HepG2 (cell line): ENCODE data around the gene C3orf18. TPM values are rescaled to one million over a fixed set of nuclear protein-coding genes. Genes with fewer than 3 reads are reported as not detected.

Experiments used
- ATAC-seq: fragments of 200-7000 bp; cut with Tn5 transposase; 3 replicates; pipeline ENCODE4 v1.9.1; 2020; ENCODE audit warnings: mild to moderate bottlenecking, moderate library complexity
- BruUV-seq: library from RNA; stranded (reverse); fragments of 400-500 nt; replicated peaks from 2 replicates; lab custom pipeline; 2021; lab: Mats Ljungman, UMichigan
- CTCF ChIA-PET: fragments of 300-600 bp; formaldehyde crosslinking; extraction: SDS; loops from one replicate; lab custom pipeline; 2021; ENCODE audit warnings: low total read pairs, inconsistent platforms, low intra/inter-chr PET ratio; lab: Yijun Ruan, JAX
- POLR2A ChIA-PET: fragments of 350-600 bp; sonication (Branson Sonifier 250); formaldehyde crosslinking; loops from one replicate; lab custom pipeline; 2020; ENCODE audit warnings: antibody characterized with exemption, inconsistent platforms; lab: Yijun Ruan, JAX
- DNase-seq: peaks from one replicate; pipeline ENCODE4 v3.0.0-alpha.2; 2015; ENCODE audit warnings: low spot score
- FAIRE-seq: peaks from 3 replicates; lab custom pipeline; 2011; peaks lifted over from hg19 to GRCh38; lab: Jason Lieb, UNC
- H2AFZ ChIP-seq: one replicate; pipeline ENCODE4 v1.6.1; 2011; ENCODE audit warnings: low read length, inconsistent platforms
- H3K27ac ChIP-seq: fragments of 300-600 bp; 3 replicates; pipeline ENCODE4 v1.8.0; 2011; ENCODE audit warnings: mixed run types, mild to moderate bottlenecking, mixed read lengths, low read length, inconsistent platforms; ENCODE audit not compliant: insufficient read depth; ENCODE audit errors: extremely low read length
- H3K27me3 ChIP-seq, 2 experiments: fragments of 200-600 bp in 1 of 2; 2 replicates in 1 of 2; 3 replicates in 1 of 2; pipeline versions ENCODE4 v1.6.0 to v1.8.0; 2011; ENCODE audit warnings: low read length in 2 of 2, mild to moderate bottlenecking in 2 of 2, moderate library complexity in 2 of 2, inconsistent platforms in 1 of 2; ENCODE audit not compliant: insufficient read depth in 2 of 2, control insufficient read depth in 1 of 2
- H3K36me3 ChIP-seq, 2 experiments: fragments of 200-600 bp in 1 of 2; replicated peaks in 1 of 2; 2 replicates in 1 of 2; 3 replicates in 1 of 2; pipeline versions ENCODE4 v1.5.1 to v1.8.0; 2011; ENCODE audit warnings: low read length in 2 of 2, inconsistent platforms in 1 of 2; ENCODE audit not compliant: insufficient read depth in 2 of 2, control insufficient read depth in 1 of 2
- H3K4me1 ChIP-seq: 2 replicates; pipeline ENCODE4 v1.5.1; 2012; ENCODE audit warnings: low read length, inconsistent platforms; ENCODE audit not compliant: insufficient read depth
- H3K4me2 ChIP-seq: 2 replicates; pipeline ENCODE4 v1.6.0; 2011; ENCODE audit warnings: low read depth, low read length, inconsistent platforms
- H3K4me3 ChIP-seq, 3 experiments: fragments of 200-600 bp in 1 of 3; sonication (generic), shearing (Covaris generic) in 1 of 3; replicated peaks in 1 of 3; 2 replicates each; pipeline ENCODE4 v1.5.1; 2011 to 2016; ENCODE audit warnings: low read length in 3 of 3, inconsistent platforms in 2 of 3, low read depth in 2 of 3, mild to moderate bottlenecking in 2 of 3, control low read depth in 1 of 3, mixed read lengths in 1 of 3; ENCODE audit not compliant: insufficient read depth in 1 of 3
- H3K79me2 ChIP-seq: one replicate; pipeline ENCODE4 v1.6.1; 2011; ENCODE audit warnings: low read length, inconsistent platforms; ENCODE audit not compliant: insufficient read depth
- H3K9ac ChIP-seq: 2 replicates; pipeline ENCODE4 v1.6.0; 2011; ENCODE audit warnings: mild to moderate bottlenecking, low read depth, low read length, inconsistent platforms; ENCODE audit not compliant: insufficient read depth
- H3K9me3 ChIP-seq: 2 replicates; pipeline ENCODE4 v1.5.1; 2012; ENCODE audit warnings: mild to moderate bottlenecking, low read length
- H4K20me1 ChIP-seq: 2 replicates; pipeline ENCODE4 v1.6.0; 2011; ENCODE audit warnings: inconsistent platforms, mild to moderate bottlenecking, low read length, moderate library complexity; ENCODE audit not compliant: insufficient read depth
- HOXA9 ChIP-seq: sonication (generic); formaldehyde crosslinking; IDR thresholded peaks from 2 replicates; pipeline ENCODE4 v1.8.1; 2022; ENCODE audit warnings: missing genetic modification reagents, mild to moderate bottlenecking, moderate library complexity, borderline replicate concordance
- SALL2 ChIP-seq: sonication (generic); formaldehyde crosslinking; IDR thresholded peaks from 2 replicates; pipeline ENCODE4 v1.8.1; 2023; ENCODE audit warnings: mild to moderate bottlenecking, missing genetic modification reagents, inconsistent platforms
- SMAD9 ChIP-seq: sonication (generic); formaldehyde crosslinking; IDR thresholded peaks from 2 replicates; pipeline ENCODE4 v1.5.1; 2020; ENCODE audit warnings: mild to moderate bottlenecking, missing genetic modification reagents
- THYN1 ChIP-seq: sonication (generic); formaldehyde crosslinking; IDR thresholded peaks from 2 replicates; pipeline ENCODE4 v1.8.1; 2023; ENCODE audit warnings: low read depth, mild to moderate bottlenecking, moderate library complexity, missing genetic modification reagents, borderline replicate concordance
- ZFAT ChIP-seq: sonication (generic); formaldehyde crosslinking; conservative IDR thresholded peaks from 2 replicates; pipeline ENCODE4 v1.8.1; 2023; ENCODE audit warnings: missing genetic modification reagents, inconsistent platforms
- WGBS: methylation state at CpG from one replicate; pipeline ENCODE4 v1.1.6; 2017; ENCODE audit warnings: low lambda C conversion rate; 5-methylcytosine and 5-hydroxymethylcytosine counted together
- in situ Hi-C: cut with HindIII; loops from 2 replicates; pipeline ENCODE4 v1.10.0; 2017; ENCODE audit warnings: low pct_unique_long_range_greater_than_20kb; ENCODE audit not compliant: extremely low pct_ligation_motif_present
- intact Hi-C: fragments of 100-400 bp; cut with micrococcal nuclease; formaldehyde crosslinking; loops from one replicate; pipeline ENCODE4 v1.10.0; 2022; ENCODE audit not compliant: unreplicated experiment
- polyA plus RNA-seq, 8 experiments: library from polyadenylated mRNA; depleted of rRNA in 3 of 8; stranded (reverse) in 7 of 8; unstranded in 1 of 8; fragments of >200 nt; fragmentation: Illumina TruSeq in 4 of 8; extraction: Trizol in 4 of 8; gene quantifications; 2 replicates each; pipeline versions ENCODE4 v1.2.1 to v1.2.3, GENCODE V29; 2011 to 2016; ENCODE audit warnings: low read depth in 4 of 8, missing spikeins in 1 of 8, mixed read lengths in 1 of 8; ENCODE audit not compliant: insufficient read depth in 1 of 8
- total RNA-seq, 5 experiments: library from RNA; depleted of rRNA; stranded (reverse); fragments of >200 nt; fragmentation: Illumina TruSeq; extraction: Trizol; gene quantifications; 2 replicates each; pipeline ENCODE4 v1.2.3, GENCODE V29; 2016; ENCODE audit warnings: low read depth in 1 of 5
- TF ChIP-seq, protein P1 (sequence below): IDR thresholded peaks from 2 replicates; pipeline ENCODE4 v1.4.0; 2020; ENCODE audit warnings: mild to moderate bottlenecking, missing genetic modification reagents

C3orf18 gene
- total and polyA plus RNA-seq, 2 of the 13 experiments (the other 11 are each of a cell fraction or from before 2014, with no cell fraction given), result 1.6 to 4.8 TPM

DNA sequence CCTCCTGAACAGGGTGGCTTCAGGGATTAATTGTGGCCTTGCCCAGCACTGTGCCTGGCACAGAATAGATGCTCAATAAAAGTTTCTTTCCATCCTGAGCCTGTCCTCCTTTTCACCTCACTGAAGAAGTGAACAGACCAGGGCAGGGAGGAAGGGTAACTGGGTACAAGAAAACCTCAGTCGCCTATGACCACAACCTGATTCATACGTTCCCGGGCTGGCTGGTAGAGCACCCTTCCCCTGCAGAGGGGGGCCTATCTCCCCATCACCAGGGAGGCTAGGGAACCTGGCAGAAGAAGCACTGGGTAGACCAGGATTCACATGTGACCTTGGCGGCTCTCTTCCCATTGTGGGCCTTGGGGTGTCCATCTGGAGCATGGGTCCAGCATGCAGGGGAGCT, 36.3 kb downstream of the C3orf18 start (continued):
- no peak for TF ChIP-seq HOXA9 (CRISPR knock-in tag)

DNA sequence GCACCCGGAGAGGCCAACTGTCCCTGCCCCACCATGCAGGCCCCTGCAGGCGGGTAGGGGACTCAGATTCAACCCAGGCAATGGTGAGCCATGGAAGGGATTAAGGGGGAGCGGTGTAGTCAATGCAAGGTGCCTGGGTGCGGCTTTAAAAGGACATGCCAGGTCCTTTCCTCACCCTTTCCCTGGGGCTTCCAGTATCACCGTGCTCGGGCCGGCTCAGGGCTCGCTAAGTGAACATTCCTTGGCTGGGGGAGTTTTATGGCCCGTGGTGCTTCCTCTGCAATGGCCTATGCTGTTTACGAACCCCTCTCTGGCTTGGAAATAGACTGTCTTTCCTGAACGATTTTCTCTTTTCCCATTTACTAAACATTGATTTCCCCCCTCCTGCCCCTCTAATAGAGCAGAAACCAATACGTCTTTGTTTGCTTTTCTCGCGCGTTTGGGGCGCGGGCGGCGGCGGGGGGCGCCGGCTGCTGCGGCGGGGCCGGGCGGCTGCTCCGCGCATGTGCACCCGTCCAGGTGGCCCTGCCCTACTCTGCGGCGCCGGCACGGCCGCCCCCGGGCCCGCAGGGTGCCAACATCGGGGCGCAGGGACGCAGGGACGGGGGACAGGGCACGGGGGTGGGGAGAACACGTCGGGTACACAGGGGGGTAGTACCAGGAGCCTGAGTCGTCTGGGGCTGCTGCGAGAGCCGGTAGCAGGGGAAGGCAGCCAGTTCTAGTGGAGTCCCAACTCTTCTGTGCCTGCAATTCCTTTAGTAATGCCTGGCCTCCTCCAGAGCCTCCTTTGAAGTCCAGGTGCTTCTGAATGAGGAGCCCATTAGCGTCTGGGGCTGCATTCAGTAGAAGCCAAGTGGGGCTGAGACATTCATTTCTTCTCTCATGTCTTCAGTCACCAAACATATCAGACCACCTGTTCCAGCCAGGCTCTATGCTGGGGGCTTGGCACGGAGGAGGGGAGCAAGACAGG, 37.3 kb downstream of the C3orf18 start:
- no peak overlapping the region for H3K27ac ChIP-seq
- H2AFZ ChIP-seq, result no peak overlapping the region
- intact Hi-C loops, result no loop called here
- FAIRE-seq (no peak), DNase-seq (no peak), ATAC-seq (no peak)
- H3K27me3 ChIP-seq, result peaks cover 7 to 55% of the 10 kb centered on the region in 2 experiments; a peak in 4 of 5 replicates
- H3K4me2 ChIP-seq, result no peak overlapping the region
- no peaks in the 10 kb centered on the region for H3K9me3 ChIP-seq
- no peaks in the 10 kb centered on the region for H3K36me3 ChIP-seq
- H4K20me1 ChIP-seq, result no peaks in the 10 kb centered on the region
- H3K79me2 ChIP-seq, result no peaks in the 10 kb centered on the region
- POLR2A ChIA-PET, result no interaction called here
- no peaks in the 10 kb centered on the region for H3K4me1 ChIP-seq
- H3K4me3 ChIP-seq, result no peak overlapping the region
- BruUV-seq, result no TSS peak
- WGBS, result 15% methylated on average over 35 of the region's 48 CpGs
- CTCF ChIA-PET, result no interaction called here
- in situ Hi-C loops, result no loop called here
- no peak overlapping the region for H3K9ac ChIP-seq
- TF ChIP-seq SMAD9 (no peak), SALL2 (no peak), THYN1 (CRISPR knock-in tag) (no peak)

DNA sequence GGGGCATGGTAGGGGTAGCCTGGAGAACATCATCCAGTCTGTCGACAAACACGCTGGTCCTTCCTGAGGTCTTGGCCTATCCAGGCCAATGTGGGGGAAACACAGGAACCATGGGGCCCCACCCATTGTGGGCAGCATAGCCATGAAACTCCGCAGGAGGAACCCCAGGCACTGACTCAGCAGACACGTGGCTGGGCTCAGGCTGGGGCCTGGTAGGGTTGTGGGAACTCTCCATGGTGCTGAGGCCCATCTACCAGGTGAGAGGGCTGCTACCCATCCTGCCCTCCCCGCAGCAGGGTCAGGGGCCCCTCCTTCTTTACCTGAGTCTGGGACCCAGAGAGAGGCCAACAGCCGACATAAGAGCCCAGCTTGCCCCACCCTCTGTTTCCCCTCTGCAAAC, 41.6 kb downstream of the C3orf18 start:
- H3K79me2 ChIP-seq, result no peaks in the 10 kb centered on the region
- H3K36me3 ChIP-seq, result no peaks in the 10 kb centered on the region
- H3K9ac ChIP-seq, result no peak overlapping the region
- H3K9me3 ChIP-seq, result no peaks in the 10 kb centered on the region
- ATAC-seq (peak; percentile 60; the same call in 2 of the 3 replicates), FAIRE-seq (no peak), DNase-seq (peak; percentile 25)
- no TSS peak for BruUV-seq
- intact Hi-C loops (no loop called here), in situ Hi-C loops (no loop called here)
- CTCF ChIA-PET, result no interaction called here
- no peak overlapping the region for H3K27ac ChIP-seq
- peaks cover 4 to 28% of the 10 kb centered on the region in 2 experiments; a peak in 4 of 5 replicates for H3K27me3 ChIP-seq
- H3K4me1 ChIP-seq, result no peaks in the 10 kb centered on the region
- WGBS, result 59% methylated on average over 3 of the region's 6 CpGs
- POLR2A ChIA-PET, result no interaction called here
- H3K4me2 ChIP-seq, result no peak overlapping the region
- no peak overlapping the region for H3K4me3 ChIP-seq
- H2AFZ ChIP-seq, result no peak overlapping the region
- H4K20me1 ChIP-seq, result no peaks in the 10 kb centered on the region
- TF ChIP-seq, protein P1, sequence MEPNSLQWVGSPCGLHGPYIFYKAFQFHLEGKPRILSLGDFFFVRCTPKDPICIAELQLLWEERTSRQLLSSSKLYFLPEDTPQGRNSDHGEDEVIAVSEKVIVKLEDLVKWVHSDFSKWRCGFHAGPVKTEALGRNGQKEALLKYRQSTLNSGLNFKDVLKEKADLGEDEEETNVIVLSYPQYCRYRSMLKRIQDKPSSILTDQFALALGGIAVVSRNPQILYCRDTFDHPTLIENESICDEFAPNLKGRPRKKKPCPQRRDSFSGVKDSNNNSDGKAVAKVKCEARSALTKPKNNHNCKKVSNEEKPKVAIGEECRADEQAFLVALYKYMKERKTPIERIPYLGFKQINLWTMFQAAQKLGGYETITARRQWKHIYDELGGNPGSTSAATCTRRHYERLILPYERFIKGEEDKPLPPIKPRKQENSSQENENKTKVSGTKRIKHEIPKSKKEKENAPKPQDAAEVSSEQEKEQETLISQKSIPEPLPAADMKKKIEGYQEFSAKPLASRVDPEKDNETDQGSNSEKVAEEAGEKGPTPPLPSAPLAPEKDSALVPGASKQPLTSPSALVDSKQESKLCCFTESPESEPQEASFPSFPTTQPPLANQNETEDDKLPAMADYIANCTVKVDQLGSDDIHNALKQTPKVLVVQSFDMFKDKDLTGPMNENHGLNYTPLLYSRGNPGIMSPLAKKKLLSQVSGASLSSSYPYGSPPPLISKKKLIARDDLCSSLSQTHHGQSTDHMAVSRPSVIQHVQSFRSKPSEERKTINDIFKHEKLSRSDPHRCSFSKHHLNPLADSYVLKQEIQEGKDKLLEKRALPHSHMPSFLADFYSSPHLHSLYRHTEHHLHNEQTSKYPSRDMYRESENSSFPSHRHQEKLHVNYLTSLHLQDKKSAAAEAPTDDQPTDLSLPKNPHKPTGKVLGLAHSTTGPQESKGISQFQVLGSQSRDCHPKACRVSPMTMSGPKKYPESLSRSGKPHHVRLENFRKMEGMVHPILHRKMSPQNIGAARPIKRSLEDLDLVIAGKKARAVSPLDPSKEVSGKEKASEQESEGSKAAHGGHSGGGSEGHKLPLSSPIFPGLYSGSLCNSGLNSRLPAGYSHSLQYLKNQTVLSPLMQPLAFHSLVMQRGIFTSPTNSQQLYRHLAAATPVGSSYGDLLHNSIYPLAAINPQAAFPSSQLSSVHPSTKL, result 0 out of 2 replicates have a peak, but pooled peaks have one; percentile 17
- TF ChIP-seq ZFAT (CRISPR knock-in tag), result no peak
